ENCODE measurements around the gene NABP1.

The NABP1 gene

GRCh38 chr2:191707542-191707941 is 29.6 kb downstream of the NABP1 start:
- DNase-seq (ENCODE audit: low read depth in 2 of 2), result no peak

DNA sequence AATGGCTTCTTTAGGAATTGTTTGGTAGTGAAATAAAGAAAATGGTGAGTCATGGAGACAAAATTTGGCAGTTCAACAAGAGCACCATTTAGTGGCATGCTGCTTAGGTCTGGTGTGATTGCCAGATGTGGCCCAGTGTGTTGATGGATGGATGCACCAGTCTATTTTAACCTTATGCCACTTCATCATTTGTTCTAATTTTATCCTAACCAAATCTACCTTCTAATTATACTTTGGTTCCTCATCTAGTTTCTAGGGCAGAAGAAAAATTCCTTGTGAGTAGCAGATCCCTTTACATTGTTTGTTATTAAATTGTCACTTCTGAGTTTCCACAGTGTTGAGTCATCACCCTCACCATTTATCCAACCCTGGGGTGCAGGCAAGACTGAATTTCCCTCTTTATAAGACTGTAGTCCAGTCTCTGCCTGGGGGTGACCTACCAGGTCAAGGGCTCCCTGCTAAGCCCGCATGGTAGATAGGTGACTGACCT is 32.5 kb downstream of the NABP1 start:
- DNase-seq (ENCODE audit: low read depth in 2 of 2), result no peak

- no peak for DNase-seq (ENCODE audit: low read depth in 2 of 2)
These were observed 33.7 kb downstream of the NABP1 start for GRCh38 chr2:191711621-191712020.

DNA sequence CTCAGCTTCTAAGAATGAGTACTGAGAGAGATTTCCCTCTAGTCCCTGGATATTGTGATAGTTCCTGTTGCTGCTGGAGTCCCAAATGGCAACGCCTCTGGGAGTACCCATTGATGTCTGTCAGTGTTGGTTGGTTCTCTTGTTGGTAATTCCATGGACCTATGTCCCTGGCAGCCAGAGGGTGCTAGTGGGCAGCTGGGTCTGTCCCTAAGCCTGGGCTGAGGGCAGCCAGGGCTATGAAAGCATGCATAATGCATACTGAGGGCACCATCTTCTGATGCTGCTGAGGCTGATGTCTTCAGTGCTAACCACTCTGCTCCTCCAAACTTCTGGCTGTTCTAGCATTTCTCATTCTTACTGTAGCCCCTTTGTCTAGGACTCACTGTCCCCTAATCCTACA is 35.9 kb downstream of the NABP1 start:
- no peak for DNase-seq (ENCODE audit: low read depth in 2 of 2)

GRCh38 chr2:191714925-191715324 is 37.0 kb downstream of the NABP1 start:
- DNase-seq (ENCODE audit: low read depth in 2 of 2), result no peak

GRCh38 chr2:191715471-191715870 is 37.5 kb downstream of the NABP1 start:
- no peak for DNase-seq (ENCODE audit: low read depth in 2 of 2)

- no peak for DNase-seq (ENCODE audit: low read depth in 2 of 2)
These were observed 41.3 kb downstream of the NABP1 start for GRCh38 chr2:191719261-191719660.

GRCh38 chr2:191719938-191720337 is 42.0 kb downstream of the NABP1 start:
- DNase-seq (ENCODE audit: low read depth in 2 of 2), result no peak

DNA sequence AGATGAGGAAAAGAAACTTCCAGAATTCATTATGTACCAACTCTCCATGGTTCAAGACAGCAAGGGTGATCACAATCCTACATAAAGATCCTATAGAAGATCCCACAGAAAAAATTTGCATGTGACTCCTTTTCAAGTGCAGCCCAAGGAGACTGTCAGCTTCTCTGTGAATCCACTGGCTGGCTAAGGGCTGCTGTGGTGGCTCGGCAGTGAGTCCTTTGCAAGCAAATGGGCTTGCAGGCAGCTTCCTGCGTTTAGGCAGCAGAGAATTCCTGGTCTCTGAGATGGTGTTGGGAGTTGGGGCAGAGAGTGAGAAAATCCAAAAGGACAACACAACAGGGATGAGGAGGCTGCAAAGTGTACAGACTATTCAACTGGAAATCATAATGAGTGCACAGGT is 43.4 kb downstream of the NABP1 start:
- no peak for DNase-seq (ENCODE audit: low read depth in 2 of 2)

- DNase-seq (ENCODE audit: low read depth in 2 of 2), result no peak
These were observed 46.1 kb downstream of the NABP1 start for GRCh38 chr2:191724015-191724414.

DNA sequence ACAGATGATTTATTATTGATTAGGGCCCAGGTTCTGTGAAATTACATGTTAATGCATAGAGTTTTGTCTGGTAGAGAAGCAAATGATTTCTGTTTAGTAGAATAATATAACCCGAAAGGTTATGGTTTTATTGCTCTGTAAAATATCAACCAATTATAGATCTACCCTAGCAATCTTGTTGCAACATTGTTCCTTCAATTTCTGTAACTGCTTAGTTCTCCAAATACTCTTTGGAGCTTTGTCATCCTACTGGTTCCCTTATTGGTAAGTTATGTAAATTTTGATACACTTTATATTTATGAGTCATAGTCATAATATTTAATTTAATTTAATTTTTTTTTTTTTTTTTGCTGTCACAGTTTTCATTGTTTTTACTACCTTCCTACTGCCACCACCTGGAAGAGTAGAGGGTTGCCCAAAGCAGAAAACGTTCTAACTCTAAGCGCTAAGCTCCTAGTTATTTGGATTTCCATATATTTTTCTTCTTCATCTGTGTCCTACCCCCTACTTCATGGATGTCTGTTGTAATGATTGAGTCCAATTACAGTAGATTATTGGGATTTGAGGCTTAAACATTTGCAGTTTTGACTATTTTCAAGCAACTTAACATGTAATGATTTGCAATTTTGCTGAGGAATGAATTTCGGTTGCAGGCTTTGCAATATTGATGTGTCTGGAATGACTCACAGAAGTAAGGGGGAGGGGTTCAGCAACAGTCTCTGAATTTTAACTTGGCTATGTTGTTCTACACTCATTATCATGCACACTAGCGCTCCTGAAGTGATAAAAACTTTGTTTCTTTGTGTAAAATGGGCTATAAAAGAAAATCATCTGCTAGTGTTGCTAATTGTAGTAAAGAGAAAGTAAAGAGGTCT is 51.1 kb downstream of the NABP1 start:
- no peak for DNase-seq (ENCODE audit: low read depth in 2 of 2)

DNA sequence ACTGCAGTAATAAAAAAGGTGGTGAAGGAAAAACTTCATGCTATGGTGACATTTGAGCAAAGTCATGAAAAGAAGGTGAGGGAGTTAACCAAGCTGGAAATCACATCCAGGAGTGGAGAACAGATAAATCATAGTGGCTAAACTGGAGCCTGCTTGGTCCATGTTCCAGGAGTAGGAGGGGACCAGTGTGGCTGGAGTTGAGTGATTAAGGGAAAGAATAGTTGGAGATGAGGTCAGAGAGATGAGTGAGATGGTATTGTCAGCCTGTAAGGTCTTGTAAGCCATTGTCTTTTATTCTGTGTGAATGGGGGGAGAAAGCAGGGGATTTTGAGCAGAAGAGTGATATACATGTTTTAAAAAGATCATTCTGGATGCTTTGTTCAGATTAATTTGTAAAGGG is 52.3 kb downstream of the NABP1 start:
- DNase-seq (ENCODE audit: low read depth in 2 of 2), result no peak
